HEK293 (cell line): ENCODE results near the gene SNX15.

Experiments
- ELK4 ChIP-seq: IDR thresholded peaks from 2 replicates; pipeline ENCODE4 v1.6.1; 2011; ENCODE audit warnings: mild to moderate bottlenecking, low read depth, low read length, borderline replicate concordance
- FEZF1 ChIP-seq: fragments of 450-650 bp; formaldehyde crosslinking; IDR thresholded peaks from 2 replicates; pipeline ENCODE4 v1.5.1; 2016; ENCODE audit warnings: missing biosample characterization, missing genetic modification characterization
- GFI1B ChIP-seq: fragments of 450-650 bp; formaldehyde crosslinking; IDR thresholded peaks from 2 replicates; pipeline ENCODE4 v1.5.1; 2016; ENCODE audit warnings: missing biosample characterization, missing genetic modification characterization
- HOXC10 ChIP-seq: sonication (generic); formaldehyde crosslinking; IDR thresholded peaks from 2 replicates; pipeline ENCODE4 v1.8.1; 2023; ENCODE audit warnings: mild to moderate bottlenecking, missing genetic modification reagents
- IKZF3 ChIP-seq: fragments of 450-650 bp; IDR thresholded peaks from 2 replicates; pipeline ENCODE4 v1.5.0; 2018; ENCODE audit warnings: missing biosample characterization, mild to moderate bottlenecking, missing genetic modification characterization, moderate library complexity
- KLF10 ChIP-seq: fragments of 450-650 bp; IDR thresholded peaks from 2 replicates; pipeline ENCODE4 v1.5.1; 2018; ENCODE audit warnings: missing biosample characterization, mild to moderate bottlenecking, missing genetic modification characterization
- SP7 ChIP-seq: fragments of 450-650 bp; formaldehyde crosslinking; IDR thresholded peaks from 2 replicates; pipeline ENCODE4 v1.5.1; 2016; ENCODE audit warnings: missing biosample characterization, missing genetic modification characterization
- TSHZ1 ChIP-seq: fragments of 450-650 bp; formaldehyde crosslinking; IDR thresholded peaks from 2 replicates; pipeline ENCODE4 v1.5.1; 2016; ENCODE audit warnings: missing biosample characterization, missing genetic modification characterization, borderline replicate concordance
- YY1 ChIP-seq: fragments of 450-650 bp; formaldehyde crosslinking; IDR thresholded peaks from 2 replicates; pipeline ENCODE4 v1.5.1; 2018; ENCODE audit warnings: missing biosample characterization, missing genetic modification characterization
- ZBTB48 ChIP-seq: fragments of 450-650 bp; formaldehyde crosslinking; IDR thresholded peaks from 2 replicates; pipeline ENCODE4 v1.5.1; 2016; ENCODE audit warnings: missing biosample characterization, missing genetic modification characterization
- ZNF10 ChIP-seq: fragments of 450-650 bp; formaldehyde crosslinking; IDR thresholded peaks from 2 replicates; pipeline ENCODE4 v1.5.1; 2017; ENCODE audit warnings: missing biosample characterization, missing genetic modification characterization
- ZNF132 ChIP-seq: fragments of 450-650 bp; formaldehyde crosslinking; IDR thresholded peaks from 2 replicates; pipeline ENCODE4 v1.5.1; 2017; ENCODE audit warnings: missing biosample characterization, missing genetic modification characterization, borderline replicate concordance
- ZNF16 ChIP-seq: fragments of 450-650 bp; formaldehyde crosslinking; IDR thresholded peaks from 2 replicates; pipeline ENCODE4 v1.5.1; 2016; ENCODE audit warnings: low read depth, missing biosample characterization, missing genetic modification characterization
- ZNF23 ChIP-seq: fragments of 450-650 bp; formaldehyde crosslinking; IDR thresholded peaks from 2 replicates; pipeline ENCODE4 v1.5.1; 2016; ENCODE audit warnings: missing biosample characterization, missing genetic modification characterization, borderline replicate concordance
- ZNF311 ChIP-seq: fragments of 450-650 bp; formaldehyde crosslinking; IDR thresholded peaks from 2 replicates; pipeline ENCODE4 v1.5.1; 2017; ENCODE audit warnings: missing biosample characterization, missing genetic modification characterization, borderline replicate concordance
- ZNF366 ChIP-seq: fragments of 450-650 bp; formaldehyde crosslinking; conservative IDR thresholded peaks from 2 replicates; pipeline ENCODE4 v1.5.1; 2016; ENCODE audit warnings: missing biosample characterization, missing genetic modification characterization
- ZNF416 ChIP-seq: fragments of 450-650 bp; formaldehyde crosslinking; IDR thresholded peaks from 2 replicates; pipeline ENCODE4 v1.5.1; 2016; ENCODE audit warnings: missing biosample characterization, missing genetic modification characterization
- ZNF449 ChIP-seq: fragments of 450-650 bp; formaldehyde crosslinking; IDR thresholded peaks from 2 replicates; pipeline ENCODE4 v1.5.1; 2017; ENCODE audit warnings: missing biosample characterization, mild to moderate bottlenecking, missing genetic modification characterization, moderate library complexity
- ZNF510 ChIP-seq: fragments of 450-650 bp; formaldehyde crosslinking; IDR thresholded peaks from 2 replicates; pipeline ENCODE4 v1.5.1; 2018; ENCODE audit warnings: mild to moderate bottlenecking, missing genetic modification characterization, missing biosample characterization; ENCODE audit not compliant: insufficient replicate concordance
- ZNF514 ChIP-seq: fragments of 450-650 bp; formaldehyde crosslinking; IDR thresholded peaks from 2 replicates; pipeline ENCODE4 v1.5.1; 2016; ENCODE audit warnings: missing biosample characterization, missing genetic modification characterization
- ZNF518A ChIP-seq: fragments of 450-650 bp; formaldehyde crosslinking; conservative IDR thresholded peaks from 2 replicates; pipeline ENCODE4 v1.5.1; 2016; ENCODE audit warnings: low read depth, missing biosample characterization, missing genetic modification characterization
- ZNF544 ChIP-seq: fragments of 450-650 bp; formaldehyde crosslinking; IDR thresholded peaks from 2 replicates; pipeline ENCODE4 v1.5.0; 2017; ENCODE audit warnings: missing biosample characterization, missing genetic modification characterization
- ZNF571 ChIP-seq: fragments of 450-650 bp; formaldehyde crosslinking; IDR thresholded peaks from 2 replicates; pipeline ENCODE4 v1.5.0; 2017; ENCODE audit warnings: missing biosample characterization, missing genetic modification characterization
- ZNF610 ChIP-seq: fragments of 450-650 bp; formaldehyde crosslinking; IDR thresholded peaks from 2 replicates; pipeline ENCODE4 v1.5.1; 2016; ENCODE audit warnings: missing biosample characterization, missing genetic modification characterization, borderline replicate concordance
- ZNF626 ChIP-seq: fragments of 450-650 bp; sonication (Bioruptor Pico); formaldehyde crosslinking; IDR thresholded peaks from 2 replicates; pipeline ENCODE4 v1.5.1; 2018; ENCODE audit warnings: missing biosample characterization, missing genetic modification characterization, inconsistent platforms
- ZNF654 ChIP-seq: fragments of 450-650 bp; formaldehyde crosslinking; IDR thresholded peaks from 2 replicates; pipeline ENCODE4 v1.5.1; 2016; ENCODE audit warnings: low read depth, missing biosample characterization, missing genetic modification characterization
- ZNF660 ChIP-seq: fragments of 450-650 bp; IDR thresholded peaks from 2 replicates; pipeline ENCODE4 v1.5.1; 2018; ENCODE audit warnings: missing biosample characterization, mild to moderate bottlenecking, missing genetic modification characterization
- ZNF664 ChIP-seq: fragments of 450-650 bp; formaldehyde crosslinking; IDR thresholded peaks from 2 replicates; pipeline ENCODE4 v1.5.1; 2016; ENCODE audit warnings: missing biosample characterization, missing genetic modification characterization
- ZNF792 ChIP-seq: fragments of 450-650 bp; formaldehyde crosslinking; IDR thresholded peaks from 2 replicates; pipeline ENCODE4 v1.5.1; 2016; ENCODE audit warnings: missing biosample characterization, missing genetic modification characterization
- ZXDB ChIP-seq: fragments of 450-650 bp; formaldehyde crosslinking; IDR thresholded peaks from 2 replicates; pipeline ENCODE4 v1.5.1; 2016; ENCODE audit warnings: missing biosample characterization, missing genetic modification characterization

Gene SNX15

GRCh38 chr11:65040847-65041622, 13.8 kb downstream of the SNX15 start, which contains the start of gene SAC3D1 (continued):
- TF ChIP-seq KLF10 (tag by site-specific recombination), result peak; percentile 24; the same call in 1 of the 2 replicates
- TF ChIP-seq FEZF1 (tag by site-specific recombination), result no peak
- TF ChIP-seq ZNF16 (tag by site-specific recombination), result no peak
- TF ChIP-seq ZNF610 (tag by site-specific recombination), result peak; percentile 58; the same call in 1 of the 2 replicates
- TF ChIP-seq ZNF518A (tag by site-specific recombination), result no peak
- TF ChIP-seq ZNF366 (tag by site-specific recombination), result no peak
- no peak for TF ChIP-seq GFI1B (tag by site-specific recombination)
- TF ChIP-seq ELK4, result no peak
- no peak for TF ChIP-seq ZNF654
- no peak for TF ChIP-seq ZNF311
- peak; percentile 44; the same call in 1 of the 2 replicates for TF ChIP-seq ZBTB48 (tag by site-specific recombination)
- TF ChIP-seq ZNF792 (tag by site-specific recombination), result no peak
- no peak for TF ChIP-seq ZNF664 (tag by site-specific recombination)
- TF ChIP-seq ZNF626 (tag by site-specific recombination), result no peak
- 0 out of 2 replicates have a peak, but pooled peaks have one; percentile 52 for TF ChIP-seq SP7
- peak; percentile 79 for TF ChIP-seq ZNF449 (tag by site-specific recombination)
- no peak for TF ChIP-seq ZNF571 (tag by site-specific recombination)
- TF ChIP-seq TSHZ1 (tag by site-specific recombination), result no peak
- no peak for TF ChIP-seq ZNF510
- TF ChIP-seq ZNF544 (tag by site-specific recombination), result no peak
- TF ChIP-seq ZNF416 (tag by site-specific recombination), result no peak
- peak; percentile 36 for TF ChIP-seq ZNF660 (tag by site-specific recombination)
- no peak for TF ChIP-seq ZNF514 (tag by site-specific recombination)
- no peak for TF ChIP-seq ZNF132 (tag by site-specific recombination)
- TF ChIP-seq HOXC10 (CRISPR knock-in tag), result peak; percentile 30; the same call in 1 of the 2 replicates
- 0 out of 2 replicates have a peak, but pooled peaks have one; percentile 23 for TF ChIP-seq IKZF3
- TF ChIP-seq YY1 (tag by site-specific recombination), result no peak
- peak; percentile 62 for TF ChIP-seq ZXDB (tag by site-specific recombination)
- peak; percentile 65; the same call in 1 of the 2 replicates for TF ChIP-seq ZNF10
- no peak for TF ChIP-seq ZNF23
